Mucosa of descending colon (tissue), 3 donors: Measurements from ENCODE around the gene PITX2. TPM values are rescaled to one million over a fixed set of nuclear protein-coding genes. Genes with fewer than 3 reads are reported as not detected.

Experiments used
- ATAC-seq: fragments of 200-7000 bp; cut with Tn5 transposase; one replicate; pipeline ENCODE4 v1.9.1; 2020; ENCODE audit warnings: mild to moderate bottlenecking, moderate library complexity
- DNase-seq, 3 donors: peaks; one replicate each; pipeline ENCODE4 v3.0.0-alpha.2; 2020
- H3K36me3 ChIP-seq: fragments of 200-600 bp; one replicate; pipeline ENCODE4 v1.8.0; 2021; ENCODE audit warnings: low read depth, mild to moderate bottlenecking
- H3K4me1 ChIP-seq: fragments of 200-600 bp; one replicate; pipeline ENCODE4 v1.8.0; 2021; ENCODE audit warnings: low read depth, mild to moderate bottlenecking
- H3K4me3 ChIP-seq: fragments of 200-600 bp; one replicate; pipeline ENCODE4 v1.8.0; 2021; ENCODE audit warnings: mild to moderate bottlenecking
- H3K9me3 ChIP-seq: fragments of 200-600 bp; one replicate; pipeline ENCODE4 v1.8.0; 2021; ENCODE audit warnings: mild to moderate bottlenecking
- intact Hi-C, 2 donors: fragments of 100-400 bp; cut with DNase I in 1 of 2; cut with micrococcal nuclease in 1 of 2; formaldehyde crosslinking; loops; one replicate each; pipeline versions ENCODE4 v1.11.0 to v1.11.1; 2022; cut with DNase I, micrococcal nuclease
- total RNA-seq, 3 donors: library from RNA; stranded (reverse); fragmentation: NEBNext Ultra II Directional in 2 of 3; extraction: Animal tissue kit (Norgen Biotek cat#: 25700) in 2 of 3; gene quantifications; one replicate each; pipeline versions ENCODE4 v1.2.1 to v1.2.4, GENCODE V29; 2021 to 2023
- TF ChIP-seq, protein P1 (sequence below): fragments of 200-600 bp; IDR thresholded peaks from one replicate; pipeline ENCODE4 v1.8.0; 2022; ENCODE audit warnings: antibody characterized with exemption, mild to moderate bottlenecking
- donor health status: DM: no; HTN: no; CAD: no; lungs with moderate emphysema.
- donor health status: DM: no; HTN: no; CAD: no.
- donor health status: DM: no; HTN: yes; CAD: no.

Gene PITX2
- total RNA-seq, 3 donors from 2014 or later = 0.51 to 2.6 (median 0.81) TPM

DNA sequence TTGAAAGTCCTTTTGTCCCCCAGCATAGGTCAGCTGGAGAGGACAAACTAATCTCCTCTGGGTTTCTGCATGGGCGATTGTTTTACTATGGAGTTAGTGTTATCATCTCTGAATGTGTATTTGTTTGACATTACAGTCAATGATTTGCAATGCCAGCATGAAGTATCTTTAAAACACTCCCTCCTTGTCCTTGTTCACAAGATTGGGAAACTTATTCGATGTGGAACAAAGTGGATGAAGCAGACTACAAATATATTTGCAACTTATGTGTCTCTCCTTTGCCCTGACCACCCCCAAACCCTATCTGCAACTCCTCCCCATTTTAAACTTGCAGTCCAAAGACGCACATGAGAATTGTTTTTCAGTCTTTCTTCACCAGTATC is 1.5 kb upstream of the PITX2 start:
- DNase-seq (no peak), ATAC-seq (no peak)
- no peaks in the 10 kb centered on the region for H3K36me3 ChIP-seq
- H3K4me3 ChIP-seq = no peak overlapping the region
- intact Hi-C loops = no loop called here
- TF ChIP-seq, protein P1, sequence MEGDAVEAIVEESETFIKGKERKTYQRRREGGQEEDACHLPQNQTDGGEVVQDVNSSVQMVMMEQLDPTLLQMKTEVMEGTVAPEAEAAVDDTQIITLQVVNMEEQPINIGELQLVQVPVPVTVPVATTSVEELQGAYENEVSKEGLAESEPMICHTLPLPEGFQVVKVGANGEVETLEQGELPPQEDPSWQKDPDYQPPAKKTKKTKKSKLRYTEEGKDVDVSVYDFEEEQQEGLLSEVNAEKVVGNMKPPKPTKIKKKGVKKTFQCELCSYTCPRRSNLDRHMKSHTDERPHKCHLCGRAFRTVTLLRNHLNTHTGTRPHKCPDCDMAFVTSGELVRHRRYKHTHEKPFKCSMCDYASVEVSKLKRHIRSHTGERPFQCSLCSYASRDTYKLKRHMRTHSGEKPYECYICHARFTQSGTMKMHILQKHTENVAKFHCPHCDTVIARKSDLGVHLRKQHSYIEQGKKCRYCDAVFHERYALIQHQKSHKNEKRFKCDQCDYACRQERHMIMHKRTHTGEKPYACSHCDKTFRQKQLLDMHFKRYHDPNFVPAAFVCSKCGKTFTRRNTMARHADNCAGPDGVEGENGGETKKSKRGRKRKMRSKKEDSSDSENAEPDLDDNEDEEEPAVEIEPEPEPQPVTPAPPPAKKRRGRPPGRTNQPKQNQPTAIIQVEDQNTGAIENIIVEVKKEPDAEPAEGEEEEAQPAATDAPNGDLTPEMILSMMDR = no peak
- H3K9me3 ChIP-seq = no peaks in the 10 kb centered on the region
- peaks cover 24% of the 10 kb centered on the region for H3K4me1 ChIP-seq

DNA sequence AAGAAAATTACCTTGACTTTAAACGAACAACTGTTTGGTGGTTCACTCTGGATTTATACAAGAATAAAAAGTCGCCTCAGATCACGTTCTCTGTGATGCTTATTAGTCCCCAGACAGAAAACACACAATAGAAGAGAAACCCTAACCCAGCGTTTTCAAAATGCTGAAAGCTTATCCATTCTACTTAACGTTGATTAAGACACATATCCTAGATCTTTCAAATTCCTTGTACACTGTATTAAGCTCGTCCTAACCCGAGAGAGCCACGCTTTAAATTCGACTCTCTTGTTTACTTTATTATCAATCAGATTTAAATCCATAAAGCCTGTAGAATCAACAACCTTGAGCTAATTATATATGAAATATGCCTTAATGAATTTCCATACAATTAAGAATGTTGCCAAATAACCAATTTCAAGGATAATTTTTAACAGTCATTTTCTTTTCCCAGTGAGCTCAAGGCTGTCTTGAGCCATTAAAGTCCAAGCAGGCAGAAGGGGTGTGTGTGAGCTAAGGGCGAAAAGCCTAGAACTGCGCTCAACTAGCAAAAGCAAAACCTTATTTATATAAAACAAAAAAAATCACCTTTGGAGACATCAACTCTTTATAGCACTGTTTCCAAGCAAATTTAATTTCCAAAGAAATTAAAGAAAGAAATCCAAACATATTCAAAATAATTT is 981 bp upstream of the PITX2 start:
- intact Hi-C loops = no loop called here
- no peak for ATAC-seq

DNA sequence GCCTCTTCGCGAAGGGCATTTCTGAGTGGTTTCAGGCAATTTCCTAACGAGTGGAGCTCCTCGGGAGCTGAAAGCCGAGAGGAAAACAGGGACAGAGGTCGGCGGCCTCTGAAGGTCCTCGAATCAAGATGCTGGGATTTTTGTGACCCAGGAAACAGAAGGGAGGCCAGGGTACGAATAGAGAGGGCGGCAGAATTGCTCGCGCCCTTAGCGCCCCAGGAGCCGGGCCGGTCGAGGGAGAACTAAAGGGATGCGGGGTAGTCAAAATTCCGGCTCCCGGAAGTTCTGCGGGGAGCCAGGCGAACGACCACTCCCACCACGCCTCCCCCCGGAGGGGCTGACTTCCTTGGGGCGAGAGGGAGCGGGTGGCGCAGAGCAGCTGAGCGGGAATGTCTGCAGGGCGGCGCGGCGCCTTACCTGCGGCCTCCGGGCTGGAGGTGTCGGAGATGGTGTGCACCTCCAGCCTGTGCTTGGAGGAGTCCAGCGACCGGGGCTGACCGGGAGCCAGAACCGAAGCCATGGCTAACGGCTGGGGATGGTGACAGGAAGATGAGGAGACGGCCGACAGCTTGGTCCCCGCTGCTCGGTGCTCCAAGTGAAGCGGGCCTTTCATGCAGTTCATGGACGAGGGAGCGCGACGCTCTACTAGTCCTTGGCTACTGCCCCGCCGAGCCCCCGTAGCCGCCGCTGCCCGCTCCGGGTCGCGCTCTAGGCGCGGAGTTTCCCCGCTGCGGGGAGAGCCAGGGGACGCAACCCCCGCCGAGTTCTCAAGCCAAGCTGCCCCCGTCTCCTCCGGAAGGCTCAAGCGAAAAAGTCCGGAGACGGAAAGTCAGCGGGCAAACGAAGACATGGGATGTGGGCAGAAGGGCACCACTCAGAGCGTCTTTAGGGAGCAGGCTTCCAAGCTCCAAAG is 782 bp downstream of the PITX2 start:
- ATAC-seq (no peak), DNase-seq (peak in 1 of 3 donors; percentile 46)
- Histone ChIP-seq H3K4me1 (peaks cover 29% of the 10 kb centered on the region), H3K9me3 (no peaks in the 10 kb centered on the region), H3K36me3 (no peaks in the 10 kb centered on the region), H3K4me3 (no peak overlapping the region)
- intact Hi-C loops = no loop called here
- TF ChIP-seq, protein P1 = no peak

More for the DNA sequence above, 981 bp upstream of the PITX2 start:
- TF ChIP-seq, protein P1 = no peak
- H3K4me3 ChIP-seq = no peak overlapping the region
- peaks cover 24% of the 10 kb centered on the region for H3K4me1 ChIP-seq
- H3K36me3 ChIP-seq = no peaks in the 10 kb centered on the region
- DNase-seq = no peak
- no peaks in the 10 kb centered on the region for H3K9me3 ChIP-seq

DNA sequence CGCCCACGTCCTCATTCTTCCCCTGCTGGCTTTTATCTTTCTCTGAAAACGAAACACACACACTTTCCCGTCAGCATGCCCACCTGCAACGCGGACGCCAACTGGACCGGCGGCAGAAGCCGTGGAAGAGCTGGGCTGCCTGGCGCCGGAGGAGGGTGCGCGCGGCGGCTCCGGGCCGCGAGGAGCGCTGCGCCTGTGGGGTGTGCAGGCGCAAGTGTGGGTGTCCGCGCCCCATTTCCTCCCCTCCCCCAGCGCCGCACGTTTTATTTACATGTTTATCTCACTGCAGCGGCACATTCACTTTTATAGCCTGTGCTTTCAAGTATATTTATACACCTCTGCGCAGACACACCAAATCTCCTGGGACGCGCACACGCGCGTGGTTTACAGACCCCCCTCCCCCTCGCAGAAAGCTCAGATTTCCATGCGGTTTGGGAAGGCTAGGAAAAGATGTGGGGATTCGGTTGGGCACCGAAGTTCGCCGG is 1.5 kb downstream of the PITX2 start:
- no peak for ATAC-seq

DNA sequence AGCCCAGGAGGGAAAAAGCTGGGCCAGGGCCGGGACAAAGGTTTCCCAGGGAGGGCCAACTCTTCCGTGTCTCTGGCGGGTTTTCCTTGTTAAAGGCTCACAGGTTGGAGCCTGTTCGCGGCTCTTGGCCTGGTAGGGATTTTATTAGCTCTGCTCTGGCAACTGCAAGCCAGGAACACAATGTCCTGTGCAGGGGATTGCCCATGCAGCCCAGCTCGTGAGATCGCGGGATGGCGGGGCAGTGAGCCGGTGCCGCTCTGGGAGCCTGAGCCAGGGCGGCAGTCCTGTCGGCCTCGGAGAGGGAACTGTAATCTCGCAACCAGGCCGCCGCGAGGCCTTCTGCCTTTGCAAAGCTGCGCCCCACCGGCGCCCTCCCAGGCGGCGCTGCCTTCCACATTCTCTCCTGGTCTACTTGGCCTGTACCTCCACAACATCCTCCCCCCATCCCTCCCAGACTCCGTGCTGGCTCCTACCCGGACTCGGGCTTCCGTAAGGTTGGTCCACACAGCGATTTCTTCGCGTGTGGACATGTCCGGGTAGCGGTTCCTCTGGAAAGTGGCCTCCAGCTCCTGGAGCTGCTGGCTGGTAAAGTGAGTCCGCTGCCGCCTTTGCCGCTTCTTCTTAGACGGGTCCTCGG is 2.1 kb downstream of the PITX2 start:
- H3K9me3 ChIP-seq = no peaks in the 10 kb centered on the region
- TF ChIP-seq, protein P1 = no peak
- H3K4me1 ChIP-seq = peaks cover 29% of the 10 kb centered on the region
- DNase-seq (peak; percentile 63 to 68 (median 67)), ATAC-seq (peak; percentile 72)
- H3K4me3 ChIP-seq = no peak overlapping the region
- H3K36me3 ChIP-seq = no peaks in the 10 kb centered on the region
- intact Hi-C loops = no loop called here

More for the DNA sequence above, 1.5 kb downstream of the PITX2 start:
- intact Hi-C loops = no loop called here
- H3K4me3 ChIP-seq = no peak overlapping the region
- DNase-seq = peak in 1 of 3 donors; percentile 44
- H3K36me3 ChIP-seq = no peaks in the 10 kb centered on the region
- H3K9me3 ChIP-seq = no peaks in the 10 kb centered on the region
- TF ChIP-seq, protein P1 = no peak
- peaks cover 29% of the 10 kb centered on the region for H3K4me1 ChIP-seq
